HG03135 (cell line): ENCODE results near the gene SLC26A3.
"Not testable (repeated sequence)": the region's sequence is repeated elsewhere in the genome, so short reads cannot be mapped to it uniquely, and the experiment has no call there.

ENCODE experiments used
- ATAC-seq: cut with Tn5 transposase; IDR thresholded peaks from one replicate; pipeline ENCODE4 v1.9.1; 2021; ENCODE audit warnings: mild to moderate bottlenecking, moderate library complexity; ENCODE audit not compliant: unreplicated experiment

SLC26A3 gene

DNA sequence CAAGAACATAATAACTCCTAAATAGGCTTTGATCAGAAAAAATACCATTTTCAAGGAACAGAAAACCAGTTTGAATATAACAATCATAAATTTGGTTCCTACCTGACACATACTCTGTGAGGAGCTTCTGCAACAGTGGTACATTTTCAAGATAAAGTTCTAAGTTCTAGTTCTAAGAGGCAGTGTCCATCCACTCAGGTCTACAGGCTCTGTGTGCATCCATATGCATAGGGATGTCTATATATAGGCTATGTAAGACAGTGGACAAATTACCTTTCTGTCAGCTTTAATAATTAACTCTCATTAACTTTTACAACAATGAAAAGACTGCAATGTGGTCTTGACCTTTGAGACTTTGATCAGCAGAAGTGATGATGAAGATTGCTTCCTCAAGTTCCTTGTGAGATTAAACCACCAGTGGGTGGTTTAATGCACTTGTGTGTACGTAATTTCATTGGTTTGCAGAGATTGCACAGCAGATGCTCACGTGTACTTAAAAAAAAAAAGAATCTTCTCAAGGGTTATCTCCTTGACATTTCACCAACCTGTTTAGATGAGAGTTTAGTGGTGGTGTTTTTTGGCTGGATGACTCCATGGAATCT is at the start of gene SLC26A3:
SLC26A3 (minus strand) TSS at position 215 of the 602 bp plus-strand sequence. CDS start 8,714 bp downstream, outside the sequence.
- no peak for ATAC-seq

DNA sequence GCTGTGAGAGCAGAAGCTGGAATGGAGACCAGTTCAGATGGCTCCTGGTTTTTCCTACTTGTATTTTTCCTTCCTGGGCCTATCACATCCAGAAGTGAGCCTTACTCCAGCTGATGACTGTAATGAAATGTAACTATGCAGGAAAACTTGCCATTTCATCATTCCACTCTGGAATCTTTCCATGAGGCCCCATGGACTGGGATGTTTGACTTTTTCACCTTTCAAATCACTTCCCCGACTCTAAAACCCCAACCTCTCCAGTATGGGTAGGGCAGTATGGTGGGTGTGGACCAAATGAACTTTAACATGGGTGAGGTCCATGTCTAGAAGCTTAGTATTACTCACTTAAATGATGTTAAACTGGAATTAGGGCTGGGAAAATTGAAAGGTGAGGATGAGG is 47.6 kb upstream of the SLC26A3 start:
- ATAC-seq = no peak

DNA sequence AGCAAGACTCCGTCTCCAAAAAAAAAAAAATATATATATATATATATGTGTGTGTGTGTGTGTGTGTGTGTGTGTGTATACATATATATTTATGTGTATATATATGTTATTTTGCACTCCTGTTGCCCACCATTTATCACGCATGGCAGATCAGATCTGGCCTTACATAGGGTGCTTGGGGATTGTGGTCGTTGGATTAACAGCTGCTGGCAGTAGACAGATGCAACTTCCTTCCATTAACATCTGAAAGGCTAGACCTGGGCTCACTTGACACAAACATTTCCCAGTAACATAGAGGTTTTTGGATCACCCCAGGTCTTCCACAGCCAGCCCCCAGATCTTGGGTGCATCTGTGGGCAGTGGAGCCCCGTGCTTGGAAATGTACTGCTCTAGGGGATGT is 47.2 kb upstream of the SLC26A3 start:
- ATAC-seq = no peak

DNA sequence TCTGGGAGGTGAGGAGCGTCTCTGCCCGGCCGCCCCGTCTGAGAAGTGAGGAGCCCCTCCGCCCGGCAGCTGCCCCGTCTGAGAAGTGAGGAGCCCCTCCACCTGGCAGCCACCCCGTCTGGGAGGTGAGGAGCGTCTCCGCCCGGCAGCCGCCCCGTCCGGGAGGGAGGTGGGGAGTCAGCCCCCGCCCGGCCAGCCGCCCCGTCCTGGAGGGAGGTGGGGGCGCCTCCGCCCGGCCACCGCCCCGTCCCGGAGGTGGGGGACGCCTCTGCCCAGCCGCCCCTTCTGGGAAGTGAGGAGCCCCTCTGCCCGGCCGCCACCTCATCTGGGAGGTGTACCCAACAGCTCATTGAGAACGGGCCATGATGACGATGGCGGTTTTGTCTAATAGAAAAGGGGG is 45.2 kb upstream of the SLC26A3 start:
- not testable (repeated sequence) for ATAC-seq

DNA sequence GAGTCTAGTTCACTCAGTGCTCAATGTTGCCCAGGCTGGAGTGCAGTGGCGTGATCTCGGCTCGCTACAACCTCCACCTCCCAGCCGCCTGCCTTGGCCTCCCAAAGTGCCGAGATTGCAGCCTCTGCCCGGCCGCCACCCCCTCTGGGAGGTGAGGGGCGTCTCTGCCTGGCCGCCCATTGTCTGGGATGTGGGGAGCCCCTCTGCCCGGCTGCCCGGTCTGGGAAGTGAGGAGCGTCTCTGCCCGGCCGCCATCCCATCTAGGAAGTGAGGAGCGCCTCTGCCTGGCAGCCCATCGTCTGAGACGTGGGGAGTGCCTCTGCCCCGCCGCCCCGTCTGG is 44.8 kb upstream of the SLC26A3 start:
- ATAC-seq = not testable (repeated sequence)

DNA sequence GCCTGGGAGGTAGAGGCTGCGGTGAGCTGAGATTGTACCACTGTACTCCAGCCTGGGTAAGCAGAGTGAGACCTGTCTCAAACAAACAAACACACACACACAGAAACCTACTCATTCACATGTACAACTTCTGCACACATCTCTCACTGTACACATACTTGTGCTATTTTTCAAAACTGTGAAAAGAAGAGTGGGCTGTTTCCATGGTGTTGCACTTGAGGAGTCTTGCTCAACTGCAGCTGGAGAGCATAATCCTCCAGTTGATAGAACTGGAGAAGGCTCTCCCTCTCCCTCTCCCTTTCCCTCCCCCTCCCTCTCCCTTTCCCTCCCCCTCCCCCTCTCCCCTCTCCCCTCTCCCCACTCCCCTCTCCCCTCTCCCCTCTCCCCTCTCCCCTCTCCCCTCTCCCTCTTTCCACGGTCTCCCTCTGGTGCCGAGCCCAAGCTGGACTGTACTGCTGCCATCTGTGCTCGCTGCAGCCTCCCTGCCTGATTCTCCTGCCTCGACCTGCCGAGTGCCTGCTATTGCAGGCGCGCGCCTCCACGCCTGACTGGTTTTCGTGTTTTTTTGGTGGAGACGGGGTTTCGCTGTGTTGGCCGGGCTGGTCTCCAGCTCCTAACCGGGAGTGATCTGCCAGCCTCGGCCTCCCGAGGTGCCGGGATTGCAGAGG is 44.3 kb upstream of the SLC26A3 start:
- no peak for ATAC-seq

DNA sequence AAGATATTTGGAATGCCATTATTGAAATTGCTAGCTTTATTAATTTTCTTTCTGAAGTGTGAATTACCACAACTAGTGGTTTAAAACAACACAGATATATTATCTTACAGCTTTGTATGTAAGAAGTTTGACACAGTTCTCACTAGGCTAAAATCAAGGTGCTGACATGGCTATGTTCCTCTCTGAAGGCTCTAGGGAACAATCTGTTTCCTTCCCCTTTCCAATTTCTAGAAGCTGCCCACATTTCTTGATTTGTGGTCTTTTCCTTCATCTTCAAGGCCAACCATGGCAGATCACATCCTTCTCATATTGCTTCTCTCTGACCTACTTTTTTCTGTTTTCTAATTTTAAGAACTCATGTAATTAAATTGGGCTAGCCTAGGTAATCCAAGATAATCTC is 43.3 kb upstream of the SLC26A3 start:
- no peak for ATAC-seq

DNA sequence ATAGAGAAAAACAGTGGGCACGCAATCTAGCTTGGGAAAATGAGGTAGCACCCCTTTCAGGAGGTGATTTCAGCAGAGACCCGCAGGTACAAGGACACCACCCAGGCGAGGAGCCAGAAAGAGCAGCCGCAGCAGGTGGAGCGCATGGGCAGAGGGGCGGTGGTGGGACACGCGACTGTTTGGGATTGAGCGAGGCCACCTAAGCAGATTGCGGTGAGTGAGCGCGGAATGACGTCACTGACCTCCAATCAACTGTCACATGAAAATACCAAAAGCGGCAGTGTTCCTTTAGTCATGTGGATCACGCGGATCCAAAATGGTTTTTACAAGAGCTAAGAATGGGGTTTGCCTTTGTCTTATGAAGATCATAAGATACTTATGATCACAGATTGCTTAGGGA is 40.2 kb upstream of the SLC26A3 start:
- no peak for ATAC-seq

DNA sequence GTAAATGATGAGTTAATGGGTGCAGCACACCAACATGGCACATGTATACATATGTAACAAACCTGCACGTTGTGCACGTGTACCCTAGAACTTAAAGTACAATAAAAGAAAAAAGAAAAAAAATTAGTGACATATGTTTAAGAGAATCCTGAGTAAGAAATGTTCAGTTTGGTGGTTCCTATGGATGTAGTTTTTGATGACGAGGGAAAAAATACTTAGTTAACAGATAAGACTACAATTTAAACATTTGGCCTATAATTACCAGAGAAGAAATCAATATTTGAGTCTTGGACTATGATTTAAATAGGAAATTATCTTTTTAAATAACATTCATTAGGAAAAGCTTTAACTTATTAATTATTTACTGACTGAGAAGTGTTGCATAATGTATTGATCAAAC is 39.2 kb upstream of the SLC26A3 start:
- no peak for ATAC-seq

DNA sequence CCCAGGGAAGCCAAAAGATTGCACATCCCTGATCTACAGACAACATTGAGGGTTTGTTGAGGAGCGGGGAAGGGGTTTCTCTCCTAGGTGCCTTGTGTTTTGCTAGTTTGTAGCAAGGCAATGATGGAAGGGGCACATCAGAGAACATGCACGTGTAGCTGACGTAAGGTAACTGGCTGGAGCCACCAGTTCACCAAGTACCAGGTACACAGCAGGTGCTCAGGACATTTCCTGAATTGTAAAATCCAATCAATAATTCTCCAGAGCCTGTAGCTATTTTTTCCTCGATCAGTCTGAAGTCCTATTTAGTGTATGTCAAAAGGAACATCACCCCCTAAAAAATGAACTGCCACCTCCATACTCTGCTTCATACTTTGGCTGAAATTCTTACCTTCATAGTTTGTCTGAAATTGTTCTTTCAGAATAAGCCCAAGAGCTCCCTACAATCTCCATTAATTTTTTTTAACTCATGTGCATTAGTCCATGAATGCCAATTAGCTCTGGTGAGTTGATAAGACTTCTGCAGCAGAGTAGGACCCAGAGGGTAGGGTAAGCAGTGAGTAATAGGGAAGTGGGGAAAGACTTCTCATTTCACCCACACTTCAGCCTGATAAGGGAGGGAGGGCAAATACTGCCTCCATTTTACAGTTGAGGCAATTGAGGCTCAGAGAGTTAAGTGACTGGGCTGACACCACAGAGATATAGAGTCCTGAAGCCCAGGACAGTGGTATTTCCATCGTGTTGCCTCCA is 36.0 kb upstream of the SLC26A3 start:
- no peak for ATAC-seq

DNA sequence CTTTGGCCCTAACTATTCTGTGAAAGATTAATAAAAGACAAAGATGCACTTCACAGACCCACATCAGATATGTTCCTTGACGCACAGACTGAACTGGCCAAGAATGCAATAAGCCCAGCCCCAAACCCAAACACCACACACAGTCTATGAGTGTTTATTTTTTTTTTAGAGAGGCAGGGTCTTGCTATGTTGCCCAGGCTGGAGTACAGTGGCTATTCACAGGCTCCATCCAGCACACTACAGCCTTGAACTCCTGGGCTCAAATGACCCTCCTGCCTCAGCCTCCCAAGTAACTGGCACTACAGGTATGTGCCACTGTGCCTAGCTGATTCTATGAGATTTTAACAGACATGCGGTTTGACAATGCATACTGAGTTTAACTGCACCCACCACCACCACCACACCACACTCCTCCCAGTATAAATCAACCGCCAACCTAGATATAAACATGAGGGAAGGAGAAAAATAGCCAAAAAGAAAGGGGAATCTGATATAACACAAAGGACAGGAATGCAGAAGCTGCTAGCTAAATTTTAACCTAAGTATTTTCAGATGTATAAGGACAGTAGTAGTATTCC is 35.1 kb upstream of the SLC26A3 start:
- ATAC-seq = no peak

DNA sequence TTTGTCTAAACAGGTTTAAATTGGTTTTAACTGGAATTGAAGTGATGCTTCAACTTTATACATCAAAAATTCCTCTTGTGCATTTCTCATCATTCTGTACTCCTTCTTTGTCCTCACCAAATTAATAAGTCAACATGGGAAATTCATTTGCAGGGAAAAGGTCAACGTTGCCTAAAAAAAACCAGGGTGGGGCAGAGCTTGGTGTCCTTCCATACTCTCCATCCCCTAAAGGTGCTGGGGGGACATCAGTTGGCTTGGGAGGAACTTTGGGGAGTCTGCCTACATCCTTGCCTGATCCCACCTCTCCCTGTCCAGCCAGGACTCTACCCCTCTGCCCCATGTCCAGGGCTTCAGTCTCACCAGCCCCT is 34.1 kb upstream of the SLC26A3 start:
- no peak for ATAC-seq

DNA sequence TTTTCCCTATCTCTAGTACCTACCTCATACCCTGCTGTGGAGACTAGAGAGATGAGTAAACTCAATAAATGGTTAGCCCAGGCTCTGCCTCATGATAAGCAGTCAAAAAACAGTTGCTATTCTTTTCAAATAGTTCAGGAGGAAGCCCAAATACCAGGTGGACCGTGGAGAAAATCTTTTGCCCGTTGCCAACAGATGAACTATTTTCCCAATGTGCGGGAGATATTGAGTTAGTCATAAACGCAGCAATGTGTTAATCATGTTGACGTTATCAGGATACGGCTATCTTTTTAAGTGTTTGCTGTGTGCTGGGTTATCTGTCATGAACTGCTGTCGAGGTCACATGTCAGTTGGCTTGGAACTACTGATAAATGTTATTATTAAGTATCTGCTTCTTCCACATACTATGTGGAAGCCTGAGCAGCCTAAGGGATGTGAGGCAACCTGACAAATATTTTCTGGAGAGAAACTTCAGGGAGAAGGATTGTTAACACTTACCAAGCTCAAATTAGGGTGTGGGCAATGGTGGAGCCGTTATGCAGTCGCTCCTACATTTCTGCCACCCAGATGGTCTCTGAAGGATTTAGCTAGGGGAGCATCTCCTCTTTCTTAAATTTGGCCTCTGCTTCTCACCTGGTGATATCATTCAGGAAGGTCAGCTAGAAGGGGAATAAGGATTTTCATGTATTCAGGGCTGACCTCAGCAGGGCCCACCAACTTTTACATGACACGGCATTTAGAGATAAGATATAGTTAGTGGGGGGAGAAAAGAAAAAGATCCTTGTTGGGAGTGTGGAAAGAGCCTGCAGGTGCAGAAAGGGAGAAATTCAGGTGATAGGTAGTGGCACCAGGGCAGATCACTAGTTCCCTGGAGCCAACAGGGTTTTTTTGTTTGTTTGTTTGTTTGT is 33.5 kb upstream of the SLC26A3 start:
- no peak for ATAC-seq

DNA sequence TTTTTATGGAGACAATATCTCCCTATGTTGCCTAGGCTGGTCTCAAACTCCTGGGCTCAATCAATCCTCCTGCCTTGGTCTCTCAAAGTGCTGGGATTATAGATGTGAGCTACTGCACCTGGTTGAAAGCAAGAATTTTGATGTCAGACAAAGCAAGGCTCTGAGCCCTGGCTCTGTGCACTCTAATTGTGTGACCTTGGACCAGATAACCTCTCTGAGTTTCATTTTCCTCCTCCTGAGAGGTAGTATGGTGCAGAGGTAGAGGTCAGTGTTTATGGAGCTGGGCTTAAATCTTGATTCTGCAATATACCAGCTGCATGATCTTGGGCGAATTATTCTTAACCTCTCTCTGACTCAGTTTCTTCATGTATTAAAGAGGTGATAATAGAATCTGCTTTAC is 31.4 kb upstream of the SLC26A3 start:
- ATAC-seq = no peak

DNA sequence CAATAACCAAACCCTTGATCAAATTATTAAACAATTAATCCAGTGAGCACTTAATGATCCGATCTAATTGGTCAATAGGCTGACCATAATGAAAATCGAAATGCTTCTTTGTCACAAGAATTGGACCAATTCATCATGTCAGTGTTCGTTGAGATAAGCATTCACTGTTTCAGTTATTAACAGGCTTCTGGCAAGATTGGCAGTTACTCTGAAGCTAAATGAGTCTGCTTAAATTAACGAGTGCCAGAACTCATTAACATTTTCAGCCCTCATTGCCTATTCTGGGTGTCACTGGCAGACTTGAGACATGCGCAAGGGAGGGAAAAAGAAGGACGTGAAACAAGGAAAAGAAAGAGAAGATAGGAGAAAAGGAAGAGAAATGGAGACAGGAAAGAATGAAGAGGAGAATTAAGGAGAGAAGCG is 30.7 kb upstream of the SLC26A3 start:
- ATAC-seq = no peak

DNA sequence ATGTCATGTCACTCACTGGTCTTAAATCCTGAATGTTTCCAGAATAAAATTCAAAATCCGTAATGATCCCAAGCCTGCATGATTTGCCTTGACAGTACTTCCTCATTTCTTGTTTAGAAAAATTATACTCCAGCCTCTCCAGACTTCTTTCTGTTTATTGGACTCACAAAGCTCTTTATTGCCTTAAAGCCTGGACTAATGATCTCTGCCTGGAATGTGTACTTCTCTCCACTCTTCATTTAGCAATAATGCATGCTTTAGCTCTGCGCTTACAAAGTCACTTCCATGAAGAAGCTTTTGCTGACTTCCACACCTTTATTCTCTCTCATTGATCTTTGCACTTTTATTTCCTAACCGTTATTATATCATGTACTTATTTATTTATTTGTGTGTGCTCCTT is 27.4 kb upstream of the SLC26A3 start:
- ATAC-seq = no peak

DNA sequence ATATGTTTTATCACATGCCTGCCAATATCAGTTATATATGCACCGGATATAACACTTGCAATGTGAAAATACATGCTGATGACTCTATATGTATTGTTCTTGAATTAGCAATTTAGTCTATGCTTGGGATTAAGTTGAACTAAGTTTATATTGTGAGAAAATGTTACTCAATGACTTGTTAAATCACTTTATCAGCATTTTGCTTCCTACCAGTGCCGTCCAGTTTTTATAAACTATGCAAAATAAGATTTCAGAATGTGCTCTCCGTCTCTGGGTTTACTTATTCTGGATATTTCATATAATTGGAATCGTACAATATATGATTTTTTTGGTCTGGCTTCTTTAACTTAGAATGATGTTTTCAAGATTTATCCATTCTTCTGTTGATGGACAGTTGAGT is 25.5 kb upstream of the SLC26A3 start:
- ATAC-seq = no peak

DNA sequence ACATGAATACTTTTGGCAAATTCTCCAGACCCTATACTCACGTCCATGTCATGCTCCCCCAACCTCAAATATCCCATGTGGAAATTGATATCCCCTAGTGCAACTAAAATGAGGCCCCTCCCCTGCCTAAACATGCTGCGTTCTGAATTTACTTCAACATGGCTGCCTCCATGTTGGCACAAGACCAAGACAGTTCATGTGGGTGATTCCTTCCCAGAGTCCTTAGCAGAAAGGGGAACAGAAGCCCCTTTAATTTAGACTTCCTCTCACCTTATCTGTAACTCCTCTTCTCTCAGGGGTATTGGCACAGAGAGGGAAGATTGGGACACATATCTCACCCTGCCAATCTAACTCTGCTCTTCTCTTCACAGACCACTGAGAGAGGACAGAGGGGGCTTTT is 24.5 kb upstream of the SLC26A3 start:
- ATAC-seq = no peak

DNA sequence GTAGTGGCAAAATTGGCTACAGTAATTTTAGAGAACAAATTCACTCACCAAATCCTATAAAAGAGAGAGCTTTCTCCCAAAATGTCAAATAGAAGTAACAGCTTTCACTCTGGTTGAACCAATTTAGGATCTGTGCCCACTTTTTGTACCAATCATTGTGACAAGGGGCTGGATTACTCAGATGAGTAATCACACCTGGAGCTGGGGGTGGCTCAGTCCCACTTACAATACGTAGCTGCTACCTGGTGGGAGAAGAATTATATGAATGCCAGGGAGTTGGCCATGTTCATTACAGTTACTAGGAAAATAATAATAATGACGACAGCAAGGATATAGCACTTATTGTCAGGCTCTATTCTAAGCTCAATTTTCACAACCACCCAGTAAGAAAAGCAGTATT is 23.4 kb upstream of the SLC26A3 start:
- no peak for ATAC-seq

DNA sequence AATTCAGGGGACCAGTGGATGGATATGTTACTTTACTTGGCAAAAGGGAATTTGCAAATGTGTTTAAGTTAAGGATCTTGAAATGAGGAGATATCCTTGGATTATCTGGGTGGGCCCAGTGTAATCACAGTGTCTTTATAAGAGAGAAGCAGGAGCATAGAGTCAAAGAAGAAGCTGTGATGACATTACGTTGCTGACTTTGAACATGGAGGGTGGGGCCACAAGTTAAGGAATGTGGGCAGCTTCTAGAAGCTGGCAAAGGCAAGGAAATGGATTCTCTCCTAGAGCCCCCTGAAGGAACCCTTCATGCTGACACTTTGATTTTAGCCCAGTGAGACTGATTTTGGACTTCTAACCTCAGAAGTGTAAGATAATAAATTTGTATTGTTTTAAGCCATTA is 21.8 kb upstream of the SLC26A3 start:
- ATAC-seq = no peak

DNA sequence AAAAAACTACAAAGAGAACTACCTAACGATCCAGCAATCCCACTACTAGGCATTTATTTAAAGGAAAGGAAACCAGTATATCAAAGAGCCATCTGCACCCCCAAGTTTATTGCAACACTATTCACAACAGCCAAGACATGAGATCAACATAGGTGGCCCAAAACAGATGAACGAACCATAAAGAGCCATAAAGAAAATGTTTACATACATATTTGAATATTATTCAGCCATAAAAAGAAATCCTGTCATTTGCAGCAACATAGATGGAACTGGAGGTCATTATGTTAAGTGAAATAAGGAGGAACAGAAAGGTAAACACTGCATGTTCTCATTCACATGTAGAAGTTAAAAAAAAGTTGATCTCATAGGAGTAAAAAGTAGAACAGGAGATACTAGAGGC is 15.6 kb upstream of the SLC26A3 start:
- ATAC-seq = no peak
